A673 (cell line): Measurements from ENCODE around the gene B3GNT3.
"Not testable (repeated sequence)": the region's sequence is repeated elsewhere in the genome, so short reads cannot be mapped to it uniquely, and the experiment has no call there.

Experiments
- EZH2 ChIP-seq: fragments of 200-600 bp; sonication (generic); IDR thresholded peaks from 2 replicates; pipeline ENCODE4 v1.6.1; 2017; ENCODE audit warnings: borderline replicate concordance, low read depth, mild to moderate bottlenecking, mixed read lengths, antibody characterized with exemption, low read length; ENCODE audit not compliant: poor library complexity, severe bottlenecking
- TF ChIP-seq, protein P1 (sequence below): fragments of 300-800, 200-600 bp; sonication (generic); conservative IDR thresholded peaks from 2 replicates; pipeline ENCODE4 v1.5.1; 2017; ENCODE audit warnings: low read depth, mild to moderate bottlenecking, antibody characterized with exemption, low read length, moderate library complexity, mixed read lengths

DNA sequence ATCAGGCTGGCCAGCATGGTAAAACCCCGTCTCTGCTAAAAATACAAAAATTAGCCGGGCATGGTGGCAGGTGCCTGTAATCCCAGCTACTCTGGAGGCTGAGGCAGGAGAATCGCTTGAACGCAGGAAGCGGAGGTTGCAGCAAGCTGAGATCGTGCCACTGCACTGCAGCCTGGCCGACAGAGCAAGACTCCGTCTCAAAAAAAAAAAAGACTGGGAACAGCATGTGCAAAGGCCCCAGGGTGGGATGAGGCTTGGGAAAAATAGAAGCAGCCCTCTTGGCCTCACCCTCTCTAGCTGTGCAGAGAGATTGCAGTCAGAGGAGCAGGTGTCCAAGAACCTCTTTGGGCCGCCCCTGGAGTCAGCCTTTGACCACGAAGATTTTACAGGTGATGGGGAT, 17.1 kb upstream of the B3GNT3 start:
- TF ChIP-seq, protein P1, sequence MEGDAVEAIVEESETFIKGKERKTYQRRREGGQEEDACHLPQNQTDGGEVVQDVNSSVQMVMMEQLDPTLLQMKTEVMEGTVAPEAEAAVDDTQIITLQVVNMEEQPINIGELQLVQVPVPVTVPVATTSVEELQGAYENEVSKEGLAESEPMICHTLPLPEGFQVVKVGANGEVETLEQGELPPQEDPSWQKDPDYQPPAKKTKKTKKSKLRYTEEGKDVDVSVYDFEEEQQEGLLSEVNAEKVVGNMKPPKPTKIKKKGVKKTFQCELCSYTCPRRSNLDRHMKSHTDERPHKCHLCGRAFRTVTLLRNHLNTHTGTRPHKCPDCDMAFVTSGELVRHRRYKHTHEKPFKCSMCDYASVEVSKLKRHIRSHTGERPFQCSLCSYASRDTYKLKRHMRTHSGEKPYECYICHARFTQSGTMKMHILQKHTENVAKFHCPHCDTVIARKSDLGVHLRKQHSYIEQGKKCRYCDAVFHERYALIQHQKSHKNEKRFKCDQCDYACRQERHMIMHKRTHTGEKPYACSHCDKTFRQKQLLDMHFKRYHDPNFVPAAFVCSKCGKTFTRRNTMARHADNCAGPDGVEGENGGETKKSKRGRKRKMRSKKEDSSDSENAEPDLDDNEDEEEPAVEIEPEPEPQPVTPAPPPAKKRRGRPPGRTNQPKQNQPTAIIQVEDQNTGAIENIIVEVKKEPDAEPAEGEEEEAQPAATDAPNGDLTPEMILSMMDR, result not testable (repeated sequence)
- TF ChIP-seq EZH2, result not testable (repeated sequence)
